ENCODE data around the gene KRTAP5-1.

DNA sequence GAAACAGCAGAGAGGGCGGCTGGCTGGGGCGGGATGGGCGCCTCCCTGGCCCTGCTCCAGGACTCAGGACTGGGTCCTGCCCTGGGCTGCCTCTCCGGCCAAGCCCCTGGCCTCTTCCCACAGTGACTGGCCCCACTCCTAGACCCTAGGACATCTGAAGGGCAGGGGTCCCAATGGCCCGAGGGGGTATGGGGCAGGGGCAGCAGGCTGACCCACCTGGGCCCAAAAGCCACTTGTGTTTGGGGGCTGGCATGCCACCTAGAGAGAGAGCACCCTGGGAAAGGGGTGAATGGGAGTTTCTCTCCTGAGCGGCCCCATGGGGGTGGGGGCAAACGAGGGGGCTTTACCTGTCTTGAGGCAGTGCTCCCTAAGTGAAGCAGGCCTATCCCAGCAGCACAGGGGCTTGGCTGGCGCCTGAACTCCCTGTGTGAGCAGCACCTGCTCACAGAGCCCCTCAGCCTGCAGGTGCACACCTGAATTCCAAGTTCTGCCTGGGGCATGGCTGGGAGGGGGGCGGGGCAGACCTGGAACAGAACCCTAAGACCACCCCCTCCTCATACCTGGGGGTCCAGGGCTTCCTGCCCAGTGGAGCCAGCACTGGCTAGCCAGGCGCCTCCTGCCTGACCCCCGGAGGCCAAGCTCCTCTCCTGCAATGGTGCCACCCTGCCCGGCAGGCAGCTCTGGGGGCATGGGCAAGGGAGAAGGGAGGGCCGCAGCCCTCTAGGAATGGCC is 29.9 kb downstream of the KRTAP5-1 start:
- no peak for TF ChIP-seq CTCF (IDR thresholded peaks at IDR 0.05; ENCODE audit: insufficient read depth, low read length)
- TF ChIP-seq SPI1 (IDR thresholded peaks at IDR 0.05; ENCODE audit: borderline replicate concordance, low read depth), result no peak
- TF ChIP-seq POLR2AphosphoS5 (IDR thresholded peaks at IDR 0.05; ENCODE audit: low read depth), result no peak
